Common myeloid progenitor, CD34-positive (primary cell): ENCODE data around the gene ADAMTS17.

ENCODE experiments used
- CTCF ChIA-PET: fragments of 350-600 bp; sonication (Branson Sonifier 250); formaldehyde crosslinking; loops from one replicate; lab custom pipeline; 2021; ENCODE audit warnings: antibody characterized with exemption; lab: Charles Lee
- POLR2A ChIA-PET: fragments of 350-600 bp; sonication (Branson Sonifier 250); formaldehyde crosslinking; loops from one replicate; lab custom pipeline; 2021; ENCODE audit warnings: antibody characterized with exemption; lab: Charles Lee
- DNase-seq, 3 donors: peaks; one replicate each; pipeline versions ENCODE4 v3.0.0 to v3.0.0-alpha.2; 2013
- H3K27ac ChIP-seq, 2 experiments: 1 replicate in 1 of 2; 2 replicates in 1 of 2; pipeline ENCODE4 v1.7.0; 2013; ENCODE audit warnings: inconsistent platforms in 2 of 2, low read length in 2 of 2, mild to moderate bottlenecking in 2 of 2, low read depth in 1 of 2, moderate library complexity in 1 of 2; ENCODE audit not compliant: severe bottlenecking in 2 of 2, insufficient read depth in 1 of 2, poor library complexity in 1 of 2
- H3K27me3 ChIP-seq, 5 experiments: replicated peaks in 2 of 5; 1 replicate in 3 of 5; 2 replicates in 2 of 5; pipeline versions ENCODE4 v1.6.1 to v1.7.0; 2013; ENCODE audit warnings: low read length in 4 of 5, mild to moderate bottlenecking in 2 of 5, moderate library complexity in 2 of 5, inconsistent platforms in 1 of 5; ENCODE audit not compliant: insufficient read depth in 5 of 5, control insufficient read depth in 4 of 5
- H3K36me3 ChIP-seq, 4 experiments: 1 replicate in 2 of 4; 2 replicates in 2 of 4; pipeline versions ENCODE4 v1.6.1 to v1.7.0; 2013; ENCODE audit warnings: low read length in 3 of 4, control low read depth in 1 of 4, mild to moderate bottlenecking in 1 of 4; ENCODE audit not compliant: control insufficient read depth in 4 of 4, insufficient read depth in 4 of 4
- H3K4me1 ChIP-seq, 4 experiments: 1 replicate in 3 of 4; 2 replicates in 1 of 4; pipeline versions ENCODE4 v1.6.1 to v1.7.1; 2013; ENCODE audit warnings: low read length in 3 of 4, mild to moderate bottlenecking in 3 of 4, control low read depth in 1 of 4, inconsistent platforms in 1 of 4, moderate library complexity in 1 of 4; ENCODE audit not compliant: control insufficient read depth in 4 of 4, insufficient read depth in 4 of 4; ENCODE audit errors: control extremely low read depth in 1 of 4
- H3K4me3 ChIP-seq, 7 experiments: 1 replicate in 4 of 7; 2 replicates in 3 of 7; pipeline versions ENCODE4 v1.5.1 to v1.7.0; 2013; ENCODE audit warnings: mild to moderate bottlenecking in 7 of 7, low read length in 6 of 7, moderate library complexity in 6 of 7, inconsistent platforms in 2 of 7, low read depth in 2 of 7, control low read depth in 1 of 7; ENCODE audit not compliant: insufficient read depth in 4 of 7, control insufficient read depth in 1 of 7; ENCODE audit errors: extremely low read depth in 1 of 7
- H3K9me3 ChIP-seq, 5 experiments: 1 replicate in 4 of 5; 2 replicates in 1 of 5; pipeline versions ENCODE4 v1.6.1 to v1.7.1; 2013; ENCODE audit warnings: low read length in 4 of 5, mild to moderate bottlenecking in 2 of 5, inconsistent platforms in 1 of 5, low read depth in 1 of 5, moderate library complexity in 1 of 5; ENCODE audit not compliant: control insufficient read depth in 4 of 5, insufficient read depth in 2 of 5; ENCODE audit errors: control extremely low read depth in 1 of 5
- WGBS: methylation state at CpG from one replicate; pipeline ENCODE4 v1.1.5; 2013; ENCODE audit not compliant: insufficient coverage; 5-methylcytosine and 5-hydroxymethylcytosine counted together

The ADAMTS17 gene

DNA sequence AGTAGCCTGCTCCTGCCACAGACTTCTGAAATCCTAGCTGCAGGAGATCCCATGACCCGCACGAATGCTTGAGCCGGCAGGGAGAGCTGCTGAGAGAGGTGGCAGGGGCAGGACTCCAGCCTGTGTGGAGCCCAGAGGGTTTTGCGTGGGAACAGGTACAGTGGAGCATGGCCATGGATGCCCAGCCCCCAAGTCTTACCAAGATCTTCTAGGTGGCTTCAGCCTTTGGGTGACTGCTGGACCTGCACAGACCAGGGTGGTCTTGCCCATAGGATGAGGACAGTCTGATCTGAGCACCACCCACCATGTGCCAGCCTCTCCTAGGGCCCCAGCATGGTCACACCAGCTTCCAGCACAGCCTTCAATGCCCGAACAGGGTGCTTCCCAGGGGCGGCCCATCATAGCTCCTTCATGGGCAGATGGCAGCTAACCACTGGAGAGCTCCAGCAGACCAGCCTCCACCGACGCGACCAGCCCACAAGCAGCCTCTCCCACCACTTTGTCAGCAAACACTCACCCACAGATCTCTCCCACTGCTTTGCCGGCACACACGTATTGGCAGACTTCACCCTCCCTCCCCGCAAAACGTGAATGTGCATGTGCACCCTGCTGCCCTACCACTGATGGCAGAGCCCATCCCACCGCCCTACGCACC lies 56.0 kb downstream of the ADAMTS17 start:
- 96% methylated on average over 14 of the region's 15 CpGs for WGBS
- no peak overlapping the region for H3K4me3 ChIP-seq
- peaks cover 0 to 10% (median 2%) of the 10 kb centered on the region in 5 experiments for H3K9me3 ChIP-seq
- no peaks in the 10 kb centered on the region for H3K27me3 ChIP-seq
- H3K27ac ChIP-seq: no peak overlapping the region
- POLR2A ChIA-PET: no interaction called here
- no peaks in the 10 kb centered on the region for H3K4me1 ChIP-seq
- DNase-seq: no peak
- H3K36me3 ChIP-seq: no peaks in the 10 kb centered on the region
- CTCF ChIA-PET: no interaction called here

DNA sequence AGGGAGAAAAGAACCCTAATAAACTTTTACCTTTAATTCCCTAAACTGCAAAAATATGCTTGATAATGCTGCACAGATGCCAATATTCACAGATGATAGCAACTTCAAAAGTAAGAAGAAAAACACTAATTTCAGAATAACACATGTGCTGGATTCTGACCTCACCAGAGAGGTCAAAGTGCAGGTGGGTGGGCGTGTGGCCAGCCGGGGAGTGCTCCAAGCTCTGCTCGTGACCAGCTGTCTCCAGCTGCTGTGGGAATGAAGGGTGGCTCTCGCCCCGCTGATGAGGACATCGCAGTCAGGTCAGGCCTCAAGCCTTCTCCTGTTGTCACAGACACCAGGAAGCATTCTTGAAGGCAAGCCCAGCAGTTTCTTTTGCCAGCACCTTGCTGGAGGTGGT lies 57.1 kb downstream of the ADAMTS17 start:
- Histone ChIP-seq H3K9me3 (peaks cover 0 to 10% (median 2%) of the 10 kb centered on the region in 5 experiments), H3K27ac (no peak overlapping the region), H3K36me3 (no peaks in the 10 kb centered on the region), H3K27me3 (no peaks in the 10 kb centered on the region), H3K4me1 (no peaks in the 10 kb centered on the region), H3K4me3 (no peak overlapping the region)
- 89% methylated on average over 3 of the region's 6 CpGs for WGBS
- CTCF ChIA-PET: no interaction called here
- POLR2A ChIA-PET: no interaction called here
- DNase-seq: no peak

DNA sequence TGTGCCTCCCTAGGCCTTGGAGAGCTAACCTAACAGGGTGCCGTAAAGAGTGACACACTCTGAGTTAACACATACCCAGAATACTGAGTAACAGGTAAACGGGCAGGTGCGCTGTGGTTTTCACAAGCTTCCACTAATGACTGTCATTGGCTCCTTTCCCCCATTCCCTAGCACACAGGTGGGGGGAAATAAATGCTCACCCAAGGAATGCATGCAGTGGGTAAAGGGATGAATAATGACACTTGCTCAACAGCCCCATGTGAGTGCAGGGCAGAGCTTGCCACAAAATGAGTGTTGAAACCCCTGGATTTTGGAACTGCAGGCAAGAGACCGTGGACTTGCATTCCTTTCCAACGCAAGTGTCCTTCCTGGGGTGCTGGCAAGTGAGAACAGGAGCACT lies 57.6 kb downstream of the ADAMTS17 start:
- Histone ChIP-seq H3K9me3 (peaks cover 0 to 10% (median 2%) of the 10 kb centered on the region in 5 experiments), H3K27ac (no peak overlapping the region), H3K4me3 (no peak overlapping the region), H3K27me3 (no peaks in the 10 kb centered on the region), H3K36me3 (no peaks in the 10 kb centered on the region), H3K4me1 (no peaks in the 10 kb centered on the region)
- DNase-seq: no peak
- ChIA-PET POLR2A (no interaction called here), CTCF (no interaction called here)
- WGBS: 94% methylated on average over 5 of the region's 5 CpGs

DNA sequence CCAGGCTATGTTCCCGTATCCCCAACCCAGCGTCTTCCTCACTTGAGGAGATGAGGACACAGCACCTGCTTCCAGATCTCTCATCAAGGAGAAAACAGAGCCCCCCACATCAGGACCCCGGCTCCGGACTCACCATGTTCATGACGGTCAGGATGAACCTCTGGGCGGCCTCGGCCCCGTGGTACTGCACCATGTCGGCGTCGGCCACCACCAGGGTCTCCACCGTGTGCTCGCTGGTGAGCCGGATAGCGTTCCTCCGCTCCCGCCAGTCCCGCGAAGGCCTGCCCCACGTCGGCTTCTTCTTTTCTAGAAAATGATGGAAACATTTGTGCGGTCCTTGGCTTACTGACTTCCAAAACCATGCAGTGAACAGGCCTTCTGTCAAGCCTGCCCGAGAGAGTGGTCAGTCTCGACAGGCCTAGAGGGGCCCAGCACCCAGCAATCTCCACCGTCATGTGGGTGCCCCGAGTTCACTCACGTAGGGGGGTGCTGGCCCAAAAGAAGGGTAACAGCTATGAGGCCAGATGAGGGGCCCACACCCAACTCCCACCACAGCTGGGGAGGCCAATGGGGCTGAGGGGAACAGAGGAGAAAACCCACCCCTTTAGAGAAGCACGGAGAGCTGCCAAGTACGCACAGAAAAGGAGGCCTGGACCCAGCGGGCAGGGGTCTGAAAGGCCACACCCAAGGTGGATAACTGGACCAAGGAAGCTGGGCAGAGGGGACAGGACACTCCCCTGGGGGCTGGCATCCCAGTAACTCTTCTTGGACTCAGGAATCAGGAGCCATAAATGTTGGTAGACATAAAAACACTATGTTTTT lies 60.5 kb downstream of the ADAMTS17 start:
- WGBS: 97% methylated on average over 27 of the region's 30 CpGs
- DNase-seq: no peak

DNA sequence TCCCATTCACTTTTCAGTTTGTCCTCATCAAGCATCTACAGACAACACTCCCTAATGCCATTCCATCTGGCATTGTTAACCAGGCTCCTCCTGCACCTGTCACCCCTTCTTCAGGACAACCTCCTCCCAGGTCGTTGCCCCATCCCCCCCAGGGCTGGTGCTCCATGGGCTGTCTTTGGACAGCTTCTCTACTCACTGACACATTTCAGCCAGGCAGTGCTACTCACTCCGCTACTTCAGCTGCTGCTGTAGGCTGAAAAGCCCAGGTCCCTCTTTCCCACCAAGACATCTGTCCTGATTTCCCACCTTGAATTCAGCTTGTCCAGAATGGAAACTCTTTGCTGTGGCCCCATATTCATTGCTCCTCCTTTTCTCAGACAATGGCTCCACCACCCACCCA lies 61.9 kb downstream of the ADAMTS17 start:
- ChIA-PET POLR2A (no interaction called here), CTCF (no interaction called here)
- WGBS: 69% methylated on average over 2 of the region's 2 CpGs
- no peak overlapping the region for H3K4me3 ChIP-seq
- no peak overlapping the region for H3K27ac ChIP-seq
- no peaks in the 10 kb centered on the region for H3K4me1 ChIP-seq
- H3K9me3 ChIP-seq: peaks cover 0 to 2% (median 0%) of the 10 kb centered on the region in 5 experiments
- no peaks in the 10 kb centered on the region for H3K27me3 ChIP-seq
- no peak for DNase-seq
- no peaks in the 10 kb centered on the region for H3K36me3 ChIP-seq

More for the DNA sequence above, 60.5 kb downstream of the ADAMTS17 start:
- H3K27me3 ChIP-seq: no peaks in the 10 kb centered on the region
- H3K4me3 ChIP-seq: no peak overlapping the region
- no peak overlapping the region for H3K27ac ChIP-seq
- H3K9me3 ChIP-seq: peaks cover 0 to 5% (median 0%) of the 10 kb centered on the region in 5 experiments
- no peaks in the 10 kb centered on the region for H3K36me3 ChIP-seq
- POLR2A ChIA-PET: no interaction called here
- no peaks in the 10 kb centered on the region for H3K4me1 ChIP-seq
- CTCF ChIA-PET: no interaction called here

DNA sequence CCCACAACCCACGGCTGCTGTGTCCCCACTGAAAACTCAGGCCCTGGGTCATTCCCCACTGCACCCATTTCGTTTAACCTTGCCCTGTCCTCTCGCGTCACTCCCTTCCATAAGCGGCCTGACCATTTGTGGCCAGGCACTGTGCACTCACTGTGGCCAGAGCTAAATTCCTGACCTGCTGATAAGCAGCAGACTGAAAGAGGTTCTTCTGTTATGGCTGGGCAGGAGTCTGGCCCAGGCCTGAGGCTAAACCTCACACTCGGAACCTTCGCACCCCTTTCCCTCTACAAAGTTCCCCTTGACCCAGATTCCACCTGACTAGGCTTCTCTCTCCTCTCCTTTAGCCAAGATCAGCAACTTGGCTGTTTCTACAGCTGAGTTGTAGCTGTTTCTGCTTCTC lies 62.3 kb downstream of the ADAMTS17 start:
- ChIA-PET POLR2A (no interaction called here), CTCF (no interaction called here)
- no peak overlapping the region for H3K27ac ChIP-seq
- H3K4me3 ChIP-seq: no peak overlapping the region
- no peak for DNase-seq
- no peaks in the 10 kb centered on the region for H3K27me3 ChIP-seq
- no peaks in the 10 kb centered on the region for H3K36me3 ChIP-seq
- 94% methylated on average over 6 of the region's 7 CpGs for WGBS
- H3K4me1 ChIP-seq: no peaks in the 10 kb centered on the region
- peaks cover 0 to 2% (median 0%) of the 10 kb centered on the region in 5 experiments for H3K9me3 ChIP-seq
